Measurements from ENCODE around the gene CYP4F3. TPM values are rescaled to one million over a fixed set of nuclear protein-coding genes. Genes with fewer than 3 reads are reported as not detected.

Gene CYP4F3
- total and polyA plus RNA-seq, 2 of the 13 experiments (the other 11 are each of a cell fraction or from before 2014, with no cell fraction given): 17.8 to 22.8 TPM

DNA sequence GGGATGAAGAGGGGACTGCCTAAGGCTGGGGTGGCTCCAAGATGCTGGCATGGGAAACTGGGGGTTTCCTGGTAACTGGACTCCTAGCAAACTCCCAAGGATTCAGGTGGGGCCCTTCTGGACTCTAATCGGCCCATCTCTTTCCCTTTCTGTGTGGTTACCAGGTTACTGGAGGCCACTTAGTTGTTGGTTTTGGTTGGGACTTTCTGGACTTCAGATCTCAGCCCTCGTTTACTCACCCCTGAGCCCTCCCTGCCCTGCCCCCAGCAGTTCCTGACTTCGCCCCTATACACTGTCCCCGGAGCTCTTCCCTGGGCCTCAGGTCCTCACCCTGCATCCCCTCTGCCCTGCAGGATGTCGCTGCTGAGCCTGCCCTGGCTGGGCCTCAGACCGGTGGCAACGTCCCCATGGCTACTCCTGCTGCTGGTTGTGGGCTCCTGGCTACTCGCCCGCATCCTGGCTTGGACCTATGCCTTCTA lies 32.5 kb downstream of the CYP4F3 start (continued):
- TF ChIP-seq ZNF264 (CRISPR knock-in tag; IDR thresholded peaks at IDR 0.05): no peak
- no peak for TF ChIP-seq TOE1 (CRISPR knock-in tag; IDR thresholded peaks at IDR 0.05)
- no peak for TF ChIP-seq ZNF747 (CRISPR knock-in tag; IDR thresholded peaks at IDR 0.05; ENCODE audit: borderline replicate concordance)
- no peak for TF ChIP-seq ZFP82 (CRISPR knock-in tag; IDR thresholded peaks at IDR 0.05; ENCODE audit: borderline replicate concordance)
- 0 out of 2 replicates have a peak, but pooled peaks have one; percentile 46 for TF ChIP-seq CCDC6 (CRISPR knock-in tag; IDR thresholded peaks at IDR 0.05)
- TF ChIP-seq STAG1 (CRISPR knock-in tag; IDR thresholded peaks at IDR 0.05): peak; percentile 29
- TF ChIP-seq ZBTB43 (CRISPR knock-in tag; conservative IDR thresholded peaks at IDR 0.05): no peak
- no peak for TF ChIP-seq MATR3 (CRISPR knock-in tag; IDR thresholded peaks at IDR 0.05)
- TF ChIP-seq NFYC (CRISPR knock-in tag; IDR thresholded peaks at IDR 0.05): no peak
- TF ChIP-seq, protein P1, sequence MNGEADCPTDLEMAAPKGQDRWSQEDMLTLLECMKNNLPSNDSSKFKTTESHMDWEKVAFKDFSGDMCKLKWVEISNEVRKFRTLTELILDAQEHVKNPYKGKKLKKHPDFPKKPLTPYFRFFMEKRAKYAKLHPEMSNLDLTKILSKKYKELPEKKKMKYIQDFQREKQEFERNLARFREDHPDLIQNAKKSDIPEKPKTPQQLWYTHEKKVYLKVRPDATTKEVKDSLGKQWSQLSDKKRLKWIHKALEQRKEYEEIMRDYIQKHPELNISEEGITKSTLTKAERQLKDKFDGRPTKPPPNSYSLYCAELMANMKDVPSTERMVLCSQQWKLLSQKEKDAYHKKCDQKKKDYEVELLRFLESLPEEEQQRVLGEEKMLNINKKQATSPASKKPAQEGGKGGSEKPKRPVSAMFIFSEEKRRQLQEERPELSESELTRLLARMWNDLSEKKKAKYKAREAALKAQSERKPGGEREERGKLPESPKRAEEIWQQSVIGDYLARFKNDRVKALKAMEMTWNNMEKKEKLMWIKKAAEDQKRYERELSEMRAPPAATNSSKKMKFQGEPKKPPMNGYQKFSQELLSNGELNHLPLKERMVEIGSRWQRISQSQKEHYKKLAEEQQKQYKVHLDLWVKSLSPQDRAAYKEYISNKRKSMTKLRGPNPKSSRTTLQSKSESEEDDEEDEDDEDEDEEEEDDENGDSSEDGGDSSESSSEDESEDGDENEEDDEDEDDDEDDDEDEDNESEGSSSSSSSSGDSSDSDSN (CRISPR knock-in tag; IDR thresholded peaks at IDR 0.05): peak; percentile 92
- TF ChIP-seq ZNF572 (CRISPR knock-in tag; IDR thresholded peaks at IDR 0.05): no peak
- no peak for TF ChIP-seq CREB3 (CRISPR knock-in tag; IDR thresholded peaks at IDR 0.05)
- no peak for TF ChIP-seq HNRNPK (IDR thresholded peaks at IDR 0.05; ENCODE audit: low read depth, low read length, poor library complexity, severe bottlenecking)
- no peak for TF ChIP-seq KIAA2018 (CRISPR knock-in tag; IDR thresholded peaks at IDR 0.05; ENCODE audit: borderline replicate concordance)
- no peak for TF ChIP-seq ZNF24 (IDR thresholded peaks at IDR 0.05)
- TF ChIP-seq FOXA1 (IDR thresholded peaks at IDR 0.05): peak; percentile 80
- TF ChIP-seq FOXA1 (CRISPR knock-in tag; IDR thresholded peaks at IDR 0.05): peak; percentile 89
- no peak for TF ChIP-seq NFYB (CRISPR knock-in tag; IDR thresholded peaks at IDR 0.05)
- TF ChIP-seq SIX4 (CRISPR knock-in tag; IDR thresholded peaks at IDR 0.05): no peak

Measured in HepG2 (cell line).